Measurements from ENCODE around the gene DHX57. TPM values are rescaled to one million over a fixed set of nuclear protein-coding genes. Genes with fewer than 3 reads are reported as not detected.
A peak's percentile ranks its signal among the peaks of the same experiment; 100 is the strongest.
"Not testable (repeated sequence)": the region's sequence is repeated elsewhere in the genome, so short reads cannot be mapped to it uniquely, and the experiment has no call there.

DHX57 gene
- total RNA-seq, 1 donor from 2014 or later, result 20.3 TPM

- H3K27ac Mint-ChIP-seq, result no peak overlapping the region
- no peaks in the 10 kb centered on the region for H3K27me3 Mint-ChIP-seq (ENCODE audit: insufficient read depth)
- no peak for DNase-seq (ENCODE audit: low spot score)
- intact Hi-C loops (cut with micrococcal nuclease), result no loop called here
- H3K36me3 Mint-ChIP-seq (ENCODE audit: low read depth), result peaks cover 14% of the 10 kb centered on the region
- no peaks in the 10 kb centered on the region for H3K9me3 Mint-ChIP-seq
- no peak overlapping the region for H3K4me3 Mint-ChIP-seq
- H3K4me1 Mint-ChIP-seq (ENCODE audit: low read depth), result peaks cover 4% of the 10 kb centered on the region
Measured at GRCh38 chr2:38783586-38783985, 92.1 kb downstream of the DHX57 start.

DNA sequence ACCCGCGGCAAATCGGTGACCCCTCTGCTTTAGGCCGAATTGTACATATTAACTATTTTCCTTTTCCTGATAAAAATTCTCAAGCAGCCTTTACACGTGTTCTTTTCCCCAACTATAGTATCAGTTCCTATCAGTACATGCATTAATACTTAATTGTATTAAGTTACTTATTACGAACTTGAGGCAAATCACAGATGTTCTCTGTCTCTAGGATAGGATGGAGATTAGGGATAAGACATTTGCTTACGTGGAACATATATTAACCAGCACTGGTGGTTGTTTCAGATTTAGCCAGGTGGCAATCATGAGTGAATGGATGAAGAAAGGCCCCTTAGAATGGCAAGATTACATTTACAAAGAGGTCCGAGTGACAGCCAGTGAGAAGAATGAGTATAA, 97.0 kb downstream of the DHX57 start:
- Mint-ChIP-seq H3K27me3 (ENCODE audit: insufficient read depth) (peaks cover 13% of the 10 kb centered on the region), H3K4me3 (peak overlapping the region; percentile 100), H3K27ac (peak overlapping the region; percentile 100), H3K36me3 (ENCODE audit: low read depth) (peaks cover 20% of the 10 kb centered on the region), H3K9me3 (no peaks in the 10 kb centered on the region), H3K4me1 (ENCODE audit: low read depth) (peaks cover 16% of the 10 kb centered on the region)
- intact Hi-C loops (cut with micrococcal nuclease), result loop anchor here (1.0 to 5.0 kb wide), 7 partner anchors 15 to 449 kb away; partner anchors contain the start of genes ATL2 and SRSF7
- DNase-seq (ENCODE audit: low spot score), result no peak

DNA sequence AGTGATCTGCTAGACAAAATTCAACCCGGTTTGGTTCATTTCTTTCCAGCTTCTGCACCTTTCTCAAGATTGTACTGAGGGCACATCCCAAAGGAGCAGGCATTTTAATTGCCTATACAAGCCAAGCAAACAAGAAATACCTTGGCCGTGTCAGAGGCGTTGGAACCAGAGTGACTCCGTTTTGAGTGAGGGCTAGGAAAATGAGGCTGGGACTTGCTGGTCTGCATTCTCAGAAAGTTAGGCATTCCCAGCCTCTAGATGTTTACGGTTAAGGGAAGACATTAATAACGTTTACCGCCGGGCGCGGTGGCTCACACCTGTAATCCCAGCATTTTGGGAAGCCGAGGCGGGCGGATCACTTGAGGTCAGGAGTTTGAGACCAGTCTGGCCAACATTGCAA, 99.2 kb downstream of the DHX57 start:
- H3K4me3 Mint-ChIP-seq, result peak overlapping the region; percentile 61

GRCh38 chr2:38775921-38776225, 99.9 kb downstream of the DHX57 start:
- no peak for DNase-seq (ENCODE audit: low spot score)
- H3K36me3 Mint-ChIP-seq (ENCODE audit: low read depth), result peaks cover 9% of the 10 kb centered on the region
- peaks cover 16% of the 10 kb centered on the region for H3K27me3 Mint-ChIP-seq (ENCODE audit: insufficient read depth)
- no peak overlapping the region for H3K27ac Mint-ChIP-seq
- peak overlapping the region; percentile 53 for H3K4me3 Mint-ChIP-seq
- intact Hi-C loops (cut with micrococcal nuclease), result loop anchor here (5.0 kb wide), 1 partner anchor 451 kb away; no protein-coding TSS in a partner anchor
- peaks cover 16% of the 10 kb centered on the region for H3K4me1 Mint-ChIP-seq (ENCODE audit: low read depth)
- no peaks in the 10 kb centered on the region for H3K9me3 Mint-ChIP-seq

More for the DNA sequence above, 99.2 kb downstream of the DHX57 start:
- Mint-ChIP-seq H3K9me3 (no peaks in the 10 kb centered on the region), H3K4me1 (ENCODE audit: low read depth) (peaks cover 16% of the 10 kb centered on the region), H3K36me3 (ENCODE audit: low read depth) (peaks cover 16% of the 10 kb centered on the region), H3K27ac (no peak overlapping the region), H3K27me3 (ENCODE audit: insufficient read depth) (peaks cover 16% of the 10 kb centered on the region)
- intact Hi-C loops (cut with micrococcal nuclease), result loop anchor here (5.0 kb wide), 1 partner anchor 451 kb away; no protein-coding TSS in a partner anchor
- DNase-seq (ENCODE audit: low spot score), result no peak

- DNase-seq (ENCODE audit: low spot score), result no peak
- no peaks in the 10 kb centered on the region for H3K9me3 Mint-ChIP-seq
- intact Hi-C loops (cut with micrococcal nuclease), result loop anchor here (5.0 kb wide), 1 partner anchor 452 kb away; no protein-coding TSS in a partner anchor
- peaks cover 8% of the 10 kb centered on the region for H3K36me3 Mint-ChIP-seq (ENCODE audit: low read depth)
- no peak overlapping the region for H3K4me3 Mint-ChIP-seq
- H3K27ac Mint-ChIP-seq, result no peak overlapping the region
- H3K4me1 Mint-ChIP-seq (ENCODE audit: low read depth), result peaks cover 16% of the 10 kb centered on the region
- peaks cover 16% of the 10 kb centered on the region for H3K27me3 Mint-ChIP-seq (ENCODE audit: insufficient read depth)
Measured at GRCh38 chr2:38775097-38775920, 100.4 kb downstream of the DHX57 start.

GRCh38 chr2:38771632-38772031, 104.1 kb downstream of the DHX57 start:
- H3K27ac Mint-ChIP-seq, result no peak overlapping the region
- no peak for DNase-seq (ENCODE audit: low spot score)
- H3K36me3 Mint-ChIP-seq (ENCODE audit: low read depth), result no peaks in the 10 kb centered on the region
- intact Hi-C loops (cut with micrococcal nuclease), result no loop called here
- H3K9me3 Mint-ChIP-seq, result no peaks in the 10 kb centered on the region
- H3K4me1 Mint-ChIP-seq (ENCODE audit: low read depth), result no peaks in the 10 kb centered on the region
- peaks cover 14% of the 10 kb centered on the region for H3K27me3 Mint-ChIP-seq (ENCODE audit: insufficient read depth)
- no peak overlapping the region for H3K4me3 Mint-ChIP-seq

DNA sequence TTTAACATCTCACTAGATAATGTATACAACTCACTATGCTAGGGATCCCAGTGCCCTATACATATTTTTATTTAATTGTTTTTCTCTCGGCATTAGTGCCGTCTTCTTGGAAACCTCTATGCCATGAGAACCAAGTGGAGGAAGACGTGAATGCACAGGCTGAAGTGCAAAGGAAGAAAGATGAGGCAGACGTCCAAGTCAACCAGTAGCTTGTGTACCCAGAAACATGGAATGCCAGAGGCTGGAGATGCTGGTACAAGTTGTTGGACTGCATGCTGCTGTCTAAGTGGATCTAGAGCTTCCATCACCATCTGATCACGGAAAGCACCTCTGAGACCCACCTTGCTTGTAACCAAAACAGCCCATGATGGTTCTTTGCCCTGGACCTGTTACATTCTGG, 110.2 kb downstream of the DHX57 start:
- Mint-ChIP-seq H3K4me3 (no peak overlapping the region), H3K36me3 (ENCODE audit: low read depth) (no peaks in the 10 kb centered on the region), H3K27me3 (ENCODE audit: insufficient read depth) (peaks cover 2% of the 10 kb centered on the region), H3K9me3 (no peaks in the 10 kb centered on the region), H3K27ac (no peak overlapping the region), H3K4me1 (ENCODE audit: low read depth) (peaks cover 8% of the 10 kb centered on the region)
- no peak for DNase-seq (ENCODE audit: low spot score)
- intact Hi-C loops (cut with micrococcal nuclease), result no loop called here

GRCh38 chr2:38765149-38765548, 110.6 kb downstream of the DHX57 start:
- Mint-ChIP-seq H3K4me3 (no peak overlapping the region), H3K27ac (no peak overlapping the region), H3K9me3 (no peaks in the 10 kb centered on the region), H3K36me3 (ENCODE audit: low read depth) (no peaks in the 10 kb centered on the region), H3K4me1 (ENCODE audit: low read depth) (peaks cover 8% of the 10 kb centered on the region), H3K27me3 (ENCODE audit: insufficient read depth) (peaks cover 2% of the 10 kb centered on the region)
- DNase-seq (ENCODE audit: low spot score), result no peak
- intact Hi-C loops (cut with micrococcal nuclease), result no loop called here

DNA sequence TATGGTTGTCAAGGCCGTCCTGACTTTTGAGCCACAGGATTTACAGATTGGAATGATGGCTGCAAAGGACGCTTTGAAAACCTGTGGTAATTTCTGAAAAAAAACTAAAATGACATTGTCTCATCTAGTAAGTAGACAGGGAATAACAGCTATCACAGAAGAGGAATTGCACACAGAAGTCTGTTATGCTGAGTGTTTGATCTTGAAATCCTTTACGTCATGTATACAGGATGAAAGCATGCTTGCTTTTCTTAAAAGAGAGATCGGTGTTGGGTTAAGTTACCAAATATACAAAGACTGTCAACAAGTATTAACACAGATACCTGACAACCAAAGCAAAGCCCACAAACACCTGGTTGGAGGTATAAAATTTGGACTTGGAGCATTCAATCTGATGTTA, 112.0 kb downstream of the DHX57 start:
- H3K9me3 Mint-ChIP-seq, result no peaks in the 10 kb centered on the region
- peaks cover 8% of the 10 kb centered on the region for H3K4me1 Mint-ChIP-seq (ENCODE audit: low read depth)
- peaks cover 2% of the 10 kb centered on the region for H3K27me3 Mint-ChIP-seq (ENCODE audit: insufficient read depth)
- H3K4me3 Mint-ChIP-seq, result no peak overlapping the region
- H3K27ac Mint-ChIP-seq, result no peak overlapping the region
- H3K36me3 Mint-ChIP-seq (ENCODE audit: low read depth), result no peaks in the 10 kb centered on the region
- no peak for DNase-seq (ENCODE audit: low spot score)
- intact Hi-C loops (cut with micrococcal nuclease), result loop anchor here (1.0 kb wide), 1 partner anchor 15 kb away; the partner anchor contains the start of gene GEMIN6

- intact Hi-C loops (cut with micrococcal nuclease), result loop anchor here (1.0 kb wide), 1 partner anchor 15 kb away; the partner anchor contains the start of gene GEMIN6
- no peak overlapping the region for H3K4me3 Mint-ChIP-seq
- H3K27ac Mint-ChIP-seq, result no peak overlapping the region
- peaks cover 2% of the 10 kb centered on the region for H3K27me3 Mint-ChIP-seq (ENCODE audit: insufficient read depth)
- no peaks in the 10 kb centered on the region for H3K9me3 Mint-ChIP-seq
- DNase-seq (ENCODE audit: low spot score), result no peak
- H3K36me3 Mint-ChIP-seq (ENCODE audit: low read depth), result no peaks in the 10 kb centered on the region
- peaks cover 8% of the 10 kb centered on the region for H3K4me1 Mint-ChIP-seq (ENCODE audit: low read depth)
Measured at GRCh38 chr2:38763228-38763627, 112.5 kb downstream of the DHX57 start.

GRCh38 chr2:38755891-38756290, 119.8 kb downstream of the DHX57 start:
- H3K27ac Mint-ChIP-seq; H3K4me3 Mint-ChIP-seq; intact Hi-C loops (cut with micrococcal nuclease); H3K9me3 Mint-ChIP-seq; H3K27me3 Mint-ChIP-seq (ENCODE audit: insufficient read depth); H3K36me3 Mint-ChIP-seq (ENCODE audit: low read depth); DNase-seq (ENCODE audit: low spot score): not testable (repeated sequence)
- H3K4me1 Mint-ChIP-seq (ENCODE audit: low read depth), result peaks cover 15% of the 10 kb centered on the region

DNA sequence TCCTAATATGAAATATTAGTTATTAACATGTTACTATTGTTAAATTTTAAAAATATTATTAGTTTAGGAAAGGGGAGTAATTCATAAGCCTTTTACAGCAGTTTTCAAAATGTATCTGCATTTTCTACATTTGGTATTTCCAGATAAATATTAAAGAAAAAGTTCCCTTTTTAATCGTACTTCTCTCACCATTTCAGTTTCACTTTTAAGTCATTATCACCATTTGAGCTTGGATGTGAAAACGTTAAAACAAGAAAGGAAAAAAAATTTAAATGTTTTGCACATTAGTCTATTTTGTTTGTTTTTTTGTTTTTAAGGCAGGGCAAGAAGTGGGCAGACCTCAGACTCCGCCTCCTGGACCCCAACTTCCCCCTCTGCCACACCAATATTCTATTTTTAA, 121.2 kb downstream of the DHX57 start:
- Mint-ChIP-seq H3K27ac (no peak overlapping the region), H3K4me3 (peak overlapping the region; percentile 57), H3K4me1 (ENCODE audit: low read depth) (peaks cover 20% of the 10 kb centered on the region), H3K9me3 (no peaks in the 10 kb centered on the region), H3K36me3 (ENCODE audit: low read depth) (peaks cover 13% of the 10 kb centered on the region), H3K27me3 (ENCODE audit: insufficient read depth) (no peaks in the 10 kb centered on the region)
- intact Hi-C loops (cut with micrococcal nuclease), result loop anchor here (5.0 kb wide), 1 partner anchor 123 kb away; the partner anchor contains the start of genes DHX57 and MORN2
- DNase-seq (ENCODE audit: low spot score), result no peak

- Mint-ChIP-seq H3K9me3 (no peaks in the 10 kb centered on the region), H3K4me1 (ENCODE audit: low read depth) (peaks cover 24% of the 10 kb centered on the region), H3K27me3 (ENCODE audit: insufficient read depth) (no peaks in the 10 kb centered on the region), H3K4me3 (peak overlapping the region; percentile 71), H3K27ac (peak overlapping the region; percentile 70), H3K36me3 (ENCODE audit: low read depth) (peaks cover 17% of the 10 kb centered on the region)
- no peak for DNase-seq (ENCODE audit: low spot score)
- intact Hi-C loops (cut with micrococcal nuclease), result loop anchor here (5.0 kb wide), 1 partner anchor 123 kb away; the partner anchor contains the start of genes DHX57 and MORN2
Measured at GRCh38 chr2:38754049-38754448, 121.7 kb downstream of the DHX57 start.
